ENCODE measurements around the gene TTPAL. TPM values are rescaled to one million over a fixed set of nuclear protein-coding genes. Genes with fewer than 3 reads are reported as not detected.

TTPAL gene
- polyA plus RNA-seq, 1 donor from 2014 or later, result 11.3 TPM

- no peaks in the 10 kb centered on the region for H3K27me3 Mint-ChIP-seq
- peak within 1 kb of the TSS; percentile 69 to 94 (median 75) for H3K27ac Mint-ChIP-seq
- H3K4me3 Mint-ChIP-seq, result peak within 1 kb of the TSS; percentile 78 to 97 (median 91)
- no peaks in the 10 kb centered on the region for H3K9me3 Mint-ChIP-seq
- H3K36me3 Mint-ChIP-seq, result no peaks in the 10 kb centered on the region
- peaks cover 19 to 42% (median 35%) of the 10 kb centered on the region in 3 donors for H3K4me1 Mint-ChIP-seq
These were observed 46.1 kb downstream of the TTPAL start, which contains the start of gene SERINC3 for GRCh38 chr20:44521484-44522481. Gene SERINC3, minus strand, starts transcription at chr20:44522070. Its CDS starts 119 bp downstream, at chr20:44521951.

GRCh38 chr20:44522841-44523240 is 47.2 kb downstream of the TTPAL start:
- Mint-ChIP-seq H3K9me3 (no peaks in the 10 kb centered on the region), H3K4me3 (peak overlapping the region; percentile 78 to 97 (median 91)), H3K36me3 (no peaks in the 10 kb centered on the region), H3K4me1 (peaks cover 12 to 32% (median 25%) of the 10 kb centered on the region in 3 donors), H3K27ac (peak overlapping the region; percentile 69 to 94 (median 75)), H3K27me3 (no peaks in the 10 kb centered on the region)

GRCh38 chr20:44523746-44524145 is 48.1 kb downstream of the TTPAL start:
- H3K27me3 Mint-ChIP-seq, result no peaks in the 10 kb centered on the region
- H3K27ac Mint-ChIP-seq, result peak overlapping the region in 2 of 3 donors; percentile 16 to 82
- no peaks in the 10 kb centered on the region for H3K9me3 Mint-ChIP-seq
- H3K4me3 Mint-ChIP-seq, result peak overlapping the region in 2 of 4 donors; percentile 76 to 78
- H3K4me1 Mint-ChIP-seq, result peaks cover 10 to 30% (median 22%) of the 10 kb centered on the region in 3 donors
- no peaks in the 10 kb centered on the region for H3K36me3 Mint-ChIP-seq

GRCh38 chr20:44526129-44526528 is 50.5 kb downstream of the TTPAL start:
- H3K27ac Mint-ChIP-seq, result peak overlapping the region in 2 of 3 donors; percentile 20 to 26
- H3K36me3 Mint-ChIP-seq, result no peaks in the 10 kb centered on the region
- H3K27me3 Mint-ChIP-seq, result no peaks in the 10 kb centered on the region
- H3K9me3 Mint-ChIP-seq, result no peaks in the 10 kb centered on the region
- peak overlapping the region in 1 of 4 donors; percentile 41 for H3K4me3 Mint-ChIP-seq
- H3K4me1 Mint-ChIP-seq, result peaks cover 0 to 13% (median 5%) of the 10 kb centered on the region in 3 donors

- H3K4me3 Mint-ChIP-seq, result peak overlapping the region in 2 of 4 donors; percentile 34 to 75
- H3K4me1 Mint-ChIP-seq, result peaks cover 0 to 5% (median 2%) of the 10 kb centered on the region in 3 donors
- no peaks in the 10 kb centered on the region for H3K27me3 Mint-ChIP-seq
- H3K27ac Mint-ChIP-seq, result peak overlapping the region in 1 of 3 donors; percentile 56
- no peaks in the 10 kb centered on the region for H3K9me3 Mint-ChIP-seq
- H3K36me3 Mint-ChIP-seq, result no peaks in the 10 kb centered on the region
These were observed 52.1 kb downstream of the TTPAL start for GRCh38 chr20:44527716-44528199.

GRCh38 chr20:44528309-44528708 is 52.6 kb downstream of the TTPAL start:
- Mint-ChIP-seq H3K27me3 (no peaks in the 10 kb centered on the region), H3K4me1 (peaks cover 0 to 5% (median 2%) of the 10 kb centered on the region in 3 donors), H3K4me3 (peak overlapping the region in 2 of 4 donors; percentile 26 to 75), H3K9me3 (no peaks in the 10 kb centered on the region), H3K36me3 (no peaks in the 10 kb centered on the region), H3K27ac (peak overlapping the region in 1 of 3 donors; percentile 56)

- Mint-ChIP-seq H3K4me3 (no peak overlapping the region), H3K36me3 (no peaks in the 10 kb centered on the region), H3K9me3 (no peaks in the 10 kb centered on the region), H3K27me3 (no peaks in the 10 kb centered on the region), H3K27ac (no peak overlapping the region), H3K4me1 (peaks cover 0 to 3% (median 2%) of the 10 kb centered on the region in 3 donors)
These were observed 56.7 kb downstream of the TTPAL start for GRCh38 chr20:44532259-44532980.

- Mint-ChIP-seq H3K9me3 (no peaks in the 10 kb centered on the region), H3K36me3 (no peaks in the 10 kb centered on the region), H3K27ac (no peak overlapping the region), H3K4me3 (no peak overlapping the region), H3K4me1 (peaks cover 0 to 3% (median 2%) of the 10 kb centered on the region in 3 donors), H3K27me3 (no peaks in the 10 kb centered on the region)
These were observed 57.3 kb downstream of the TTPAL start for GRCh38 chr20:44532981-44533331.

- no peak overlapping the region for H3K4me3 Mint-ChIP-seq
- H3K27ac Mint-ChIP-seq, result no peak overlapping the region
- no peaks in the 10 kb centered on the region for H3K36me3 Mint-ChIP-seq
- no peaks in the 10 kb centered on the region for H3K27me3 Mint-ChIP-seq
- H3K4me1 Mint-ChIP-seq, result peaks cover 0 to 3% (median 2%) of the 10 kb centered on the region in 3 donors
- no peaks in the 10 kb centered on the region for H3K9me3 Mint-ChIP-seq
These were observed 58.3 kb downstream of the TTPAL start for GRCh38 chr20:44533928-44534327.

GRCh38 chr20:44536175-44536574 is 60.5 kb downstream of the TTPAL start:
- Mint-ChIP-seq H3K9me3 (no peaks in the 10 kb centered on the region), H3K36me3 (no peaks in the 10 kb centered on the region), H3K4me3 (no peak overlapping the region), H3K27ac (no peak overlapping the region), H3K27me3 (no peaks in the 10 kb centered on the region), H3K4me1 (peaks cover 0 to 2% (median 2%) of the 10 kb centered on the region in 3 donors)

GRCh38 chr20:44537993-44538392 is 62.3 kb downstream of the TTPAL start:
- H3K4me1 Mint-ChIP-seq, result no peaks in the 10 kb centered on the region
- no peaks in the 10 kb centered on the region for H3K9me3 Mint-ChIP-seq
- no peak overlapping the region for H3K4me3 Mint-ChIP-seq
- no peaks in the 10 kb centered on the region for H3K27me3 Mint-ChIP-seq
- H3K27ac Mint-ChIP-seq, result no peak overlapping the region
- H3K36me3 Mint-ChIP-seq, result no peaks in the 10 kb centered on the region

GRCh38 chr20:44540834-44541233 is 65.2 kb downstream of the TTPAL start:
- Mint-ChIP-seq H3K4me3 (no peak overlapping the region), H3K36me3 (peaks cover 4% of the 10 kb centered on the region), H3K9me3 (no peaks in the 10 kb centered on the region), H3K4me1 (peaks cover 0 to 2% (median 0%) of the 10 kb centered on the region in 3 donors), H3K27ac (no peak overlapping the region), H3K27me3 (no peaks in the 10 kb centered on the region)

- H3K36me3 Mint-ChIP-seq, result peaks cover 5% of the 10 kb centered on the region
- no peak overlapping the region for H3K27ac Mint-ChIP-seq
- H3K27me3 Mint-ChIP-seq, result no peaks in the 10 kb centered on the region
- H3K4me3 Mint-ChIP-seq, result no peak overlapping the region
- H3K9me3 Mint-ChIP-seq, result no peaks in the 10 kb centered on the region
- peaks cover 0 to 2% (median 0%) of the 10 kb centered on the region in 3 donors for H3K4me1 Mint-ChIP-seq
These were observed 66.3 kb downstream of the TTPAL start for GRCh38 chr20:44541992-44542391.

- Mint-ChIP-seq H3K27me3 (no peaks in the 10 kb centered on the region), H3K4me1 (peaks cover 0 to 2% (median 0%) of the 10 kb centered on the region in 3 donors), H3K9me3 (no peaks in the 10 kb centered on the region), H3K27ac (no peak overlapping the region), H3K4me3 (no peak overlapping the region), H3K36me3 (peaks cover 5% of the 10 kb centered on the region)
These were observed 67.2 kb downstream of the TTPAL start for GRCh38 chr20:44542890-44543289.

GRCh38 chr20:44543358-44543757 is 67.7 kb downstream of the TTPAL start:
- Mint-ChIP-seq H3K27ac (no peak overlapping the region), H3K36me3 (peaks cover 5% of the 10 kb centered on the region), H3K4me3 (no peak overlapping the region), H3K9me3 (no peaks in the 10 kb centered on the region), H3K4me1 (peaks cover 0 to 2% (median 0%) of the 10 kb centered on the region in 3 donors), H3K27me3 (no peaks in the 10 kb centered on the region)

All from IgD-negative memory B cell (primary cell).